ENCODE results near the gene ISG20.

The ISG20 gene

DNA sequence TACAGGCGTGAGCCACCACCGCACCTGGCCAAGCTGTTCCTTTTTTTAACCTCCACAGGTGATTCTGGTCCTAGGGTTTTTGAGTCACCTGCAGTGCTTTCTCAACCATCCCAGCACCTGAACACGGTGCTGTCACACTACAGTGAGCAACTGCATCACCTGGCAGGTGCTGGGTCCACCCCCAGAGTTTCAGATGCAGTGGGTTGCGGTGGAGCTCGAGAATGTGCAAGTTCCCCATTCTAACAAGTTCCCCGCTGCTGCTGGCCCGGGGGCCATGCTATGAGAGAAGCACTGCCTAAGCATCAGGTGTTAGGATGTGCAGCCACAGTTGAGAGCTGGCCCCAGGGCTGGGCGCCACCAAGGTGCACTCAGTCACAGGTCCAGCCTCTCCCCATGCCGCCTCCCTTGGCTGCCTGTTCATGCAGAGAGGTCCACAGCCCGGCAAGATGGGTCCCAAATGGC lies 18.0 kb downstream of the ISG20 start:
- Histone ChIP-seq H3K4me1 (ENCODE audit: insufficient read depth, low read length, poor library complexity, severe bottlenecking) (peaks cover 3% of the 10 kb centered on the region), H3K27me3 (ENCODE audit: insufficient read depth, low read length, poor library complexity, severe bottlenecking) (no peaks in the 10 kb centered on the region), H4K20me1 (ENCODE audit: insufficient read depth, low read length, poor library complexity, severe bottlenecking) (no peaks in the 10 kb centered on the region), H3F3A (ENCODE audit: low read depth) (no peaks in the 10 kb centered on the region), H3K9ac (ENCODE audit: low read depth, low read length, poor library complexity, severe bottlenecking) (no peak overlapping the region), H3K36me3 (ENCODE audit: insufficient read depth, low read length) (no peaks in the 10 kb centered on the region), H2AFZ (ENCODE audit: low read length) (no peak overlapping the region), H3K9me3 (ENCODE audit: insufficient read depth, low read depth, low read length) (no peaks in the 10 kb centered on the region), H3K9me2 (replicated peaks; ENCODE audit: low read depth, low read length) (no peaks in the 10 kb centered on the region), H3K4me3 (ENCODE audit: low read length, poor library complexity, severe bottlenecking) (no peak overlapping the region), H3K4me2 (ENCODE audit: low read depth, low read length, poor library complexity, severe bottlenecking) (no peak overlapping the region), H3K79me2 (ENCODE audit: insufficient read depth, low read length) (no peaks in the 10 kb centered on the region)
- TF ChIP-seq, protein P1, sequence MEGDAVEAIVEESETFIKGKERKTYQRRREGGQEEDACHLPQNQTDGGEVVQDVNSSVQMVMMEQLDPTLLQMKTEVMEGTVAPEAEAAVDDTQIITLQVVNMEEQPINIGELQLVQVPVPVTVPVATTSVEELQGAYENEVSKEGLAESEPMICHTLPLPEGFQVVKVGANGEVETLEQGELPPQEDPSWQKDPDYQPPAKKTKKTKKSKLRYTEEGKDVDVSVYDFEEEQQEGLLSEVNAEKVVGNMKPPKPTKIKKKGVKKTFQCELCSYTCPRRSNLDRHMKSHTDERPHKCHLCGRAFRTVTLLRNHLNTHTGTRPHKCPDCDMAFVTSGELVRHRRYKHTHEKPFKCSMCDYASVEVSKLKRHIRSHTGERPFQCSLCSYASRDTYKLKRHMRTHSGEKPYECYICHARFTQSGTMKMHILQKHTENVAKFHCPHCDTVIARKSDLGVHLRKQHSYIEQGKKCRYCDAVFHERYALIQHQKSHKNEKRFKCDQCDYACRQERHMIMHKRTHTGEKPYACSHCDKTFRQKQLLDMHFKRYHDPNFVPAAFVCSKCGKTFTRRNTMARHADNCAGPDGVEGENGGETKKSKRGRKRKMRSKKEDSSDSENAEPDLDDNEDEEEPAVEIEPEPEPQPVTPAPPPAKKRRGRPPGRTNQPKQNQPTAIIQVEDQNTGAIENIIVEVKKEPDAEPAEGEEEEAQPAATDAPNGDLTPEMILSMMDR (conservative IDR thresholded peaks at IDR 0.05; ENCODE audit: low read length), result no peak
- TF ChIP-seq EZH2phosphoT487 (IDR thresholded peaks at IDR 0.05; ENCODE audit: borderline replicate concordance), result no peak

GRCh38 chr15:88657326-88658069 lies 18.7 kb downstream of the ISG20 start:
- H3K9ac ChIP-seq (ENCODE audit: low read depth, low read length, poor library complexity, severe bottlenecking), result no peak overlapping the region
- TF ChIP-seq, protein P1 (conservative IDR thresholded peaks at IDR 0.05; ENCODE audit: low read length), result peak; percentile 41
- no peak for TF ChIP-seq EZH2phosphoT487 (IDR thresholded peaks at IDR 0.05; ENCODE audit: borderline replicate concordance)
- no peaks in the 10 kb centered on the region for H3K79me2 ChIP-seq (ENCODE audit: insufficient read depth, low read length)
- no peaks in the 10 kb centered on the region for H3K9me3 ChIP-seq (ENCODE audit: insufficient read depth, low read depth, low read length)
- no peak overlapping the region for H3K4me2 ChIP-seq (ENCODE audit: low read depth, low read length, poor library complexity, severe bottlenecking)
- H3K36me3 ChIP-seq (ENCODE audit: insufficient read depth, low read length), result no peaks in the 10 kb centered on the region
- no peaks in the 10 kb centered on the region for H4K20me1 ChIP-seq (ENCODE audit: insufficient read depth, low read length, poor library complexity, severe bottlenecking)
- H2AFZ ChIP-seq (ENCODE audit: low read length), result no peak overlapping the region
- H3K27me3 ChIP-seq (ENCODE audit: insufficient read depth, low read length, poor library complexity, severe bottlenecking), result no peaks in the 10 kb centered on the region
- H3K9me2 ChIP-seq (replicated peaks; ENCODE audit: low read depth, low read length), result no peaks in the 10 kb centered on the region
- peaks cover 3% of the 10 kb centered on the region for H3K4me1 ChIP-seq (ENCODE audit: insufficient read depth, low read length, poor library complexity, severe bottlenecking)
- no peak overlapping the region for H3K4me3 ChIP-seq (ENCODE audit: low read length, poor library complexity, severe bottlenecking)
- H3F3A ChIP-seq (ENCODE audit: low read depth), result no peaks in the 10 kb centered on the region

- Histone ChIP-seq H4K20me1 (ENCODE audit: insufficient read depth, low read length, poor library complexity, severe bottlenecking) (no peaks in the 10 kb centered on the region), H3K9ac (ENCODE audit: low read depth, low read length, poor library complexity, severe bottlenecking) (no peak overlapping the region), H3K9me2 (replicated peaks; ENCODE audit: low read depth, low read length) (no peaks in the 10 kb centered on the region), H3K9me3 (ENCODE audit: insufficient read depth, low read depth, low read length) (no peaks in the 10 kb centered on the region), H3K4me1 (ENCODE audit: insufficient read depth, low read length, poor library complexity, severe bottlenecking) (no peaks in the 10 kb centered on the region), H3K36me3 (ENCODE audit: insufficient read depth, low read length) (no peaks in the 10 kb centered on the region), H3K79me2 (ENCODE audit: insufficient read depth, low read length) (no peaks in the 10 kb centered on the region), H3K4me3 (ENCODE audit: low read length, poor library complexity, severe bottlenecking) (no peak overlapping the region), H2AFZ (ENCODE audit: low read length) (no peak overlapping the region), H3K4me2 (ENCODE audit: low read depth, low read length, poor library complexity, severe bottlenecking) (no peak overlapping the region), H3K27me3 (ENCODE audit: insufficient read depth, low read length, poor library complexity, severe bottlenecking) (no peaks in the 10 kb centered on the region), H3F3A (ENCODE audit: low read depth) (no peaks in the 10 kb centered on the region)
- TF ChIP-seq EZH2phosphoT487 (IDR thresholded peaks at IDR 0.05; ENCODE audit: borderline replicate concordance), result no peak
- TF ChIP-seq, protein P1 (conservative IDR thresholded peaks at IDR 0.05; ENCODE audit: low read length), result no peak
Observed at GRCh38 chr15:88658070-88658965, 19.5 kb downstream of the ISG20 start.

Measured in Loucy (cell line).